GM12892 (cell line): ENCODE measurements around the gene NCSTN.
"Not testable (repeated sequence)": the region's sequence is repeated elsewhere in the genome, so short reads cannot be mapped to it uniquely, and the experiment has no call there.

Experiments
- POLR2A ChIP-seq: IDR thresholded peaks from 2 replicates; pipeline ENCODE4 v1.6.1; 2011; ENCODE audit warnings: low read depth, low read length, control low read depth
- POLR2AphosphoS5 ChIP-seq: IDR thresholded peaks from 2 replicates; pipeline ENCODE4 v1.6.1; 2011; ENCODE audit warnings: low read depth, low read length, control low read depth
- TAF1 ChIP-seq: IDR thresholded peaks from 2 replicates; pipeline ENCODE4 v1.6.1; 2011; ENCODE audit warnings: low read depth, mild to moderate bottlenecking, control low read depth, low read length, borderline replicate concordance

- TF ChIP-seq POLR2A, POLR2AphosphoS5, TAF1: not testable (repeated sequence)
Observed at GRCh38 chr1:160388406-160388805, 45.2 kb downstream of the NCSTN start.
